Activated naive CD4-positive, alpha-beta T cell (primary cell): ENCODE measurements around the gene TM7SF3.

Experiments used
- DNase-seq, 4 experiments: peaks; one replicate each; lab custom pipeline; 2025; lab: John Stamatoyannopoulos, UW

The TM7SF3 gene

DNA sequence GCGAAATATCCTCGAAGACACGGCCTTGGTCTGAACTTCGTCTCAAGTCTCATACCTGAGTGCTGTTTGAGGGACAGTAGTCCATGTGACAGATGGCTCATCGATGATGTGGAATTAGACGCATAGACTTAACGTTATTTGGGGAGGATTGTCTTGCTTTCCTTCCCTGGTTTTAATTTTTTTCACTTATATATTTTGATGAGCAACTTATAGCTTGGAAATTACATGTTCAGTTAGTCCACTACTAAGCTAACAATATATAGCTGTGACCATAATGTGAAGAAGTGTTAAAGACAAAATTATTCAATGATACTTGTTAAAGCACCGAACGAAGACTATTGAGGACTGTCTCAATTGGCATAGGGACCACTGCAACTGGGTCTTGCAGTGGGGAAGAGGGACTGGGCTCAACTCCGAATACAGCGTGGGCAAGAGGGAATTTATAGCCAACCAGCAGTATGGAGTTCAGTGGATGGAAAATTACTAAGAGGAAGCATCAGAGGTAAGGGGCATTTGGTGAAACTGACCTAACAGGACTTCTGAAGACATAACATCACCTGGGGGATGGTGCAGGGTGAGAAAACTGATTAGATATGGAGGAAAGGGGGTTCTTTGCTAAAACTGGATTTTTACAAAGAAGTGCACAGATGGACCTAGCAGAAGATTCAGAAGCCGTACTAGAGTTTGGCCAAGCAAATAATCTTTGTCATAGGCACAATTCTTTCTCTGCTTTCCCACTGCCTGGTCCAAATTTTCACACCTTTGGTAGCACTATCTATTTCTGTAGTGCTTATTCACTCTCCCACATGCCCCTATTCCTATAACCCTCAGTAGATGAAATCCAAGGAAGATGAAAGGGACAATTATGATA, 910 bp upstream of the TM7SF3 start:
- DNase-seq = no peak

DNA sequence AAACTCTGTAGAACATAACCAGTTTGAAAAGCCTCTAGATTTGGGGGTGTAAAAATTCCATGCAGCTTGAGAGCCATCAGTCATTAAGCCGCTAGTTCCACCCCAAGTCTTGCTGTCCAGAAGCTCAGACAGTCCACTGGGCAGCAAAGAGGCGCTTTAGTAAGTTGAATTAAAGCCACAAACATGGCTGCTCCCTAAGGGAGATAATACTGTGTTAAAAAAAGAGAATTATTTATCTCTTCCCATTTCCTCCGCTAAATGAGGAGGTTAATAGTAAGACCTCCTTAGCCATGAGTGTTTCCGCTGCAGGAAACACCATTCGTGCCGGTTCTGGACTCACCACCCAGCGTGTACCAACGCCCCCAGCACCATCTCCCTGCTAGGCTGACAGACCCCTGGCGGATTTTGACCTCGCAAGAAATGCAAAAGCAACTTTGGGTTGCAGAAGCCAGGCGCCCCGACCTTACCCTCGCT, 536 bp downstream of the TM7SF3 start:
- DNase-seq = no peak

DNA sequence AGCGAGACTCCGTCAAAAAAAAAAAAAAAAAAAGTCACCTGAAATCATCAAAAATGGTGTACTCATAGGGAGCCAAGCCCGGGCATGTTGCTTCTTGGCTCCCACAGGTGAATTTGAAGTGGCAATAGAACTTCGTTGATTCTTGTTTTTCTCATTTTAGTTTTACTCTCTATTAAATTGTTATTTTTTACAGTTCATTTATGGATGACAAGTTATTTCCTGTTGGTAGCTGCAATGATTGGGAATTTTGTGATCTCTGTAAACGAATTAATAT, 1.3 kb downstream of the TM7SF3 start:
- no peak for DNase-seq

DNA sequence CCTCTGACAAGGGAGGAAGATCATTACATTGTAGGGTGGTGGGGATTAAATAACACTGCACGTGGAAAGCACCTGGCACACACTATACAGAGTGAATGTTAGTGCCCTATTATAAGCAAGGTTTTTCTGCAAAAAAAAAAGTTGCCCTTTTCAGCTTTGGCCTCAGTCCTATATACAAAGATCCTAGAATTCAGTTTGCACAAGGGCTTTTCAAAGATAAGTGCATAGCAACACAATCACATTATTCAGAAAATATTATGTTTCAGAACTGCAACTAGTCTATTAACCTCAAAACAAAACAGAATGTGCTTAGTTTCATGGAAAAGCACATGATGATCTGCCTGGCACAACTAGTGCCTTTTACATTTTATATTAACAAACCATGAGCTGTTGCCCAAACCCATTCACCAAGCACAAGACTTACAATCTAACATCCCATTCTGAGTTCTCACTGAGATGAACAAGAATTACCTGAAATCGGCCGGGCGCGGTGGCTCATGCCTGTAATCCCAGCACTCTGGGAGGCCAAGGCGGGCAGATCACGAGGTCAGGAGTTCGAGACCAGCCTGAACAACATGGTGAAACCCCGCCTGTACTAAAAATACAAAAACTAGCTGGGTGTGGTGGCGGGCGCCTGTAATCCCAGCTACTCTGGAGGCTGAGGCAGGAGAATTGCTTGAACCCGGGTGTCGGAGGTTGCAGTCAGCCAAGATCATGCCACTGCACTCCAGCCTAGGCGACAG, 1.8 kb downstream of the TM7SF3 start:
- no peak for DNase-seq

DNA sequence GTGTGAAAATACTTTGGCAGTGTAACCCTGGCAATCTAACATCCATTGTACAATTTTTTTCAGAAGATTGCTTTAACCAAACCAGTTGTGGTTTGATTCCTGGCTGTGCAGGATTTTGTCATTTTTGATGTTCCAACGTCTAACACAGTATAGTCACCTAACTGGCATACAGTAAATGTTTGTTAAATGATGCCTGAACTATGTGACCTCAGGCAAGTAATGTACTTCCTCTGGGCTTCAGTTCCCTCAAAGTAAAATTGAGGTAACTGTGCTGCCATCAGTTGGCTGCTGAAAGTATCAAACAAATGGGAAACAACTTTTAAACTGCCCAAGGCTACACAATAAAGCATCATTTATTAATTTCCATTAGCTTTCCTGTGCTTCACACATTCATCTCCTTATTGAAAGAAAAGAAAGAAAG, 4.3 kb downstream of the TM7SF3 start:
- DNase-seq = no peak

DNA sequence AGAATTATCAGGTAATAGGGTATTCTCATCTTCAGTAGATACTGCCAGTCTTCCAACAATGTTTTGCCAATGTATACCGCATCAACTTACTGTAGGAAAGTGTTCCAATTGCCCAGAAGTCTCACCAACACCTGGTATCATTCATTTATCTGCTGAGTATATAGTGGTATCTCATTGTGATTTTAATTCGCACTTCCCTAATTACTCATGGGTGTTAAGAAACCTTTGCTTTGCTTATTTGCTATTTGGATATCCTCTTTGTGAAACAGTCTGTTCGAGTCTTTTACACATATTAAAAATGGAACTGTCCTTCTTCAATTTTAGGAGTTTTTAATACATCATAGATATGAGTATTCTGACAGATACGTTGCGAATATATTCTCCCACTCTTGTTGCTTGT, 6.1 kb downstream of the TM7SF3 start:
- DNase-seq = no peak

DNA sequence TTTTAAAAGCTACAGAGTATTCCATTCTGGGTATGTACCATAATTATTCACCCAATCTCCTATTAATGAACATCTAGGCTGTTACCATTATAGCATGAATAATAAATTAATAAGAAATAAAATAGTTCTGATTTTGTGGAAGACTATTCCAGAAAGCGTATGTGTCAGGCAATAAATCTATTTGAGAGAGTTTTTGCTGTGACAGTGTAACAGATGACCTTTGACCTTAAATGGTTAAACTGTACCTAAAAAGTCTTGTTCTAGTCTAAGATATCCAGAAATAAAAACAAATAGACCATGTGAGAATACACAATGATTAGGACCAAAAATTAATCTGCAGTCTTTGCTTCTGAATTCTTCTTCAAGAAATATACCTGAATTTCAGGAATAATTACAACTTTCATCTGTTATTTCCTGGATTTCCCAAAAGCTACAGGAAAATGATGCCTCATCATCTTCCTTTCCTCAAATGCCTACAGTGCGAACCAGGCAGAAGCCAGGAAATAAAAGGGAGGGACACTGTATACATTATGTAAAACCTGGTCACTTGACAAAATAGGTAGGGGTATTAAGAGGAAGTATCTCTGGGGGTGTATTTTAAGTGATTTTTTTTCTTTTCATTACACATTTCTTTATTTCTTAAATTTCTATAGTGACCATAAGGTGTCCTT, 7.3 kb downstream of the TM7SF3 start:
- no peak for DNase-seq

DNA sequence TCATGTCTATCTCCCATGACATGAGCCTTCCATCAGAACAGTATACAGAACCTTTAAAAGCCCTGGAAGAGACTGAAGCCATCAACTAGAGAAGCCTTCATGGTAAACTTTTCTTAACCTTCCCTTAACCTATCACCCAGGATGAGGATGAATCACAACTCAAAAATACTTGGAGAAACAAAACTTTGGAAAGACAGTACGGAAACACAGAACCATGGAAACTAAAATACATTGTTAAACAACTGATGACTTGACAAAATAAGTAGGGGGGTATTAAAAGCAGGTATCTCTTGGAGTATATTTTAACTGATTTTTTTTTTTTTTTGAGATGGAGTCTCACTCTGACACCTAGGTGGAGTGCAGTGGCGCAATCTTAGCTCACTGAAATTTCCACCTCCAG, 8.7 kb downstream of the TM7SF3 start:
- DNase-seq = no peak

DNA sequence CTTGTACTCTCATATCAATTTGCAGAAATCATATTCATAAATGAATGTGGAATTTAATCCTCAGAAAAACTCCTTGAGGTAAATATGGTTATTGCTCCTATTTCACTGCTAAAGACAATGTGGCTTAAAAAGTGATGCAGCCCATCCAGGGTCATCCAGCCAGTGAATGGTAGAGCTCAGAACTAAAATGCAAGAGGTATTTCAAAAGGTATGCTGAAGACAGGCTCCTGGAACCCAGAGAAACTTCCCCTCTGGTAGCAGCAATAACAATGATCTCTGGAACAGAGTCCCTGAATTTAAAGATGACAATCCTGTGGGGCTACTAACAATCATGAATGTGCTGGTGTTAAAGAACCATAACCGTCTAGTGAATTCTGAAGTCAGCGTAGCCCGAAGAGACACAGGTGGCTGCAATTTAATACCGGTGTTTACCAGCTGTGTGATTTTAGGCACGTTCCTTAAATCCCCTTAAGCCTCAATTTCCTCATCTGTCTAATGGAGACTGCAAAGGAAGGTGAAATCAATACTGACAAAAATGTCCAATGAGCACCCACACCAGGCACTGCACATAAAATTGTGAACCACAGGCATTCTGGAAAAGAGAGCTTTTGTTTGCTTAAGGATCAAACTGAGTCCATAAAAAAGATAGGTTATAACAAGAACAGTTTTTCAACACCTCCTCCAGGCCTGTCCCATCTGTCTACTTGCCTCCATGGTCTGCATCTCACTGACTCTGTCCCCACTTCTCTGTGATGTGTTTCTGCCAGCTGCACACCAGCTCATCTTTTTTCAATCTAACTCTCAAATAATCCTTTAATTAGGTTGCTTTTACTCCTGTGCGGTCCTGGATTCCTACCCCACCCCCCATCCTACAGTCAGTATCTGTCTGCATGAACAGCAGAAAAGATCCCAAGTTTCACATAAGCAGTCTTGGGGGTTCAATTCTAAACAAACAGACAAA, 10.5 kb downstream of the TM7SF3 start:
- no peak for DNase-seq

DNA sequence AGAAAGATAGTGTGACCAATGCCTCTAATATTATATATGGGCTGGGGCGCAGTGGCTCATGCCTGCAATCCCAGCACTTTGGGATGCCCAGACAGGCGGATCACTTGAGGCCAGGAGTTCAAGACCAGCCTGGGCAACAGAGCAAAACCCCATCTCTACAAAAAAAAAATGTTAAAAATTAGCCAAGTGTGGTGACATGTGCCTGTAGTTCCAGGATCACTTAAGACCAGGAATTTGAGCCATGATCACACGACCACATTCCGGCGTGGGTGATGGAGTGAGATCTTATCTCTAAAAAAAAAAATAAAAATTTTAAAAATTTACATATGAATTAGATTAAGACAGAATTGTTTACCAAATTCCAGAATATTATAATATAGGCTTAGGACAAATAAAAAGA, 12.0 kb downstream of the TM7SF3 start:
- no peak for DNase-seq

DNA sequence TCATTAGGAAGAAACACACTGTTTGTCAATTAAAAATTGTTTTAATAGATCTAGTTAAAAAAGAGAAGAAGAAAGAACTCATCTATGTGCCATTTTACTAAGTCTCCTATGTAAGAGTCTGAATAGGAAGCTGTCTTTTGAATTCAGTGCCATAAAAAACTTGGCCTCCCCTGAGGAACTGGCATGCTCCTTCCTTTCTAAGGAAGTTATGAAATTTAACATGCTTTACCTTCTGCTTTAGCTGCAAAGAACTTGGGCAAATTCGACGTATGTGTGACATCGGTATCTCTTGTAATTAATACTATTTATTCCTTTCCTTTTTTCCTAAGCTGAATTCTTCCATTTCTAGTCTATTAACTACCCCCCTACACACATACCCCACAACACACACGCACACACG, 12.5 kb downstream of the TM7SF3 start:
- DNase-seq = no peak

DNA sequence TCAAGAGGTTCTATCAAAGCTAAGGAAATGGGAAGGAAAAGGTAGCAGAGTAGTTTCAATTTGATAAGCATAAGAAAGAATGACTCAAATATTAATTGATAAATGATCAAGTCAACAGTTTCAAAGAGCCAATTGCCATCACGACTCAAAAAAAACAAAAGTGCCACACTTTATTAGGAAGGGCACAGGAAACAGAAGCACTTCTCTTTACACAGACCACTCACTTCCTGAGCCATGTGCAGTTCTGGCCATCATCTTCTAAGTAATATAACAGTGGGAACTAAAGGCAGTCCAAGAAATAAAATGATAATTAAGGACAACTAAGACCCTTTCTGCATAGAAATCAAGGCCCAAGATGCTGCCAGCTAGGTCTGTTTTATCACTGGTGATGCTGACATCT, 13.2 kb downstream of the TM7SF3 start:
- no peak for DNase-seq

DNA sequence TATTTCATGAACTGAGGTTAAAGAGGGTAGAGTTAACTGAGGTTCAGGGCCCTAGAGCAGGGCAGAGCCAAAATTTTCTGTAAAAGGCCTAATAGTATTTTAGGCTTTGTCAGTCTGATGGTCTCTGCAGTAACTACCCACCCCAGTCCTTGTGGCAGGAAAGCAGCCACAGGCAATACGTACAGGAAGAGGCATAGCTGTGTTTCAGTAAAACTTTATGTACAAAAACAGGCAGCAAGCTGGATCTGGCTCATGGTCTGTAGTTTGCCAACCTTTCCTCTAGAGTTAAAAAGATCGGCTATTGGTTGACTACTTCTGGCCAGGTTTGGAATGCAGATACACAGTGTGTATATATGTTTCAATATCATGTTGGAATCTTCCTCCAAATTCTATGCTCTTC, 17.2 kb downstream of the TM7SF3 start:
- no peak for DNase-seq

DNA sequence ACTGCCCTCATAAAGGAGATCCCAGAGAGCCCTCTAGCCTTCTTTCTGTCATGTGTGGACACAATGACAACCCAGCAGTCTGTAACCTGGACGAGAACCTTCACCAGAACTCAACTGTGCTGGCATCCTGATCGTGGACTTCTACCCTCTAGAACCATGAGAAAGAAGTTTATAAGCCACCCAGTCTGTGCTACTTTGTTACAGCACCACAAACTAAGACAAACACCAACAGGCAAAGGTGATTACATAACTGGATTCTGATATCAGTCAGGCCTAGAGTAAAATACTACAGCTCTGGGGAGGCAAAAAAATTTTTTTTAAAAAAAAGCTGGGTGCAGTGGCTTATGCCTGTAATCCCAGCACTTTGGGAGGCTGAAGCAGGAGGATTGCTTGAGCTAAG, 18.5 kb downstream of the TM7SF3 start:
- no peak for DNase-seq

DNA sequence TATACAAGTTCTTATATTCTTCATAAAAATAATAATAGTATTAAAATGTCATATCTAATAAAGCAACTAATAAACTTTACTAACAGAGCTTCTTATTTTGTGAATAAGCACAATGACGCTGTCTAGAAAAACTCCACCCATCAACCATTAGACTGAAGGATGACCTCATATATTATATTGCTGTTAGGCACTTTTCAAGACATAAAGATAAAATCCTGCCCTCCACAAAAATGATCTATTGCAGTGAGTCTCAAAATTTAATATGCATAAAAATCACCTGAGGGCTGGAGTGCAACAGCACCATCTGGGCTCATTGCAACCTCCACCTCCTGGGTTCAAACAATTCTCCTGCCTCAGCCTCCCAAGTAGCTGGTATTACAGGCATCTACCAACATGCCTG, 20.1 kb downstream of the TM7SF3 start:
- no peak for DNase-seq

DNA sequence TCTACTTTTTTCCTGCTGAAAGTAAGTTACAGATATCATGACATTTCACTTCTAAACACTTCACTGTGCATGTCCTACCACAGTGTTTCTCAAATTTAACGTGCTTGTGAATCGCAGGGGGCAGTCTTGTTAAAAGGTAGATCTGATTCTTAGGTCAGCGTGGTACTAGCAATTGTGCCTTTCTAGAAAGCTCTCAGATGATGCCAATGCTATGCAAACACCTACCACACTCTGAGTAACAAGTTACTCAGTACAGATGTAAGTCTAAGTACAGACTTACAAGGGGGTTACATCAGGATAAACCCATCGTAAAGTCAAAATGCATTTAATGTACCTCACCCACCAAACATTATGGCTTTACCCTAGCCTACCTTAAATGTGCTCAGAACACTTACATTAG, 22.4 kb downstream of the TM7SF3 start:
- DNase-seq = no peak

DNA sequence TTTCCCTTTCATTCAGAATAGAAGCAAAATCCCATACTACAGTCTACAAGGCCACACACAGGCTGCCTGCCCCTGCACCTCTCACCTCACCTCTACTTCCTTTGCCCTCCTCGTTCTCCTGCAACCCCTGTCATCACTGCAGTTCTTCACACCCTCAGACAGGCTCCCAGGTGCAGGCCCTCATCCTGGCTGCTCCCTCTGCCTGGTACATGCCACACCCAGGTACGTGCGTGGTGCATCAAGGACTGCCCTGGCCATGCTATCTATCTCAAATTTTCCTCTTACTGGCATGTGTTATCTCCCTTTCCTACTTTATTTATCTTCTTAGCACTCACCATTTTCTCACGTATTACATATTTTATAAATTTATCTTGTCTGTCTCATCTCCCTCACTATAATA, 24.3 kb downstream of the TM7SF3 start:
- no peak for DNase-seq

DNA sequence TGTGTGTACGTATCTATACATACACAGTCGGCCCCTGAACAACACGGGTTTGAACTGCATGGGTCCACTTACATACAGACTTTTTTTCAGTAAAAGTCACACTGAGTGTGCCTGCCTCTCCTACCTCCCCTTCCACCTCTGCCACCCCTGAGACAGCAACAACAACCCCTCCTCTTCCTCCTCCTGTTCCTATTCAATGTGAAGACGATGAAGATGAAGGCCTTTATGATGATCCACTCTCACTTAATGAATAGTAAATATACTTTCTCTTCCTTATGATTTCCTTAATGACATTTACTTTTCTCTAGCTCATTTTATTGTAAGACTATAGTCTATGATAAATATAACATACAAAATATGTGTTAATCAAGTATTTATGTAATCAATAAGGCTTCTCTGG, 25.5 kb downstream of the TM7SF3 start:
- no peak for DNase-seq

DNA sequence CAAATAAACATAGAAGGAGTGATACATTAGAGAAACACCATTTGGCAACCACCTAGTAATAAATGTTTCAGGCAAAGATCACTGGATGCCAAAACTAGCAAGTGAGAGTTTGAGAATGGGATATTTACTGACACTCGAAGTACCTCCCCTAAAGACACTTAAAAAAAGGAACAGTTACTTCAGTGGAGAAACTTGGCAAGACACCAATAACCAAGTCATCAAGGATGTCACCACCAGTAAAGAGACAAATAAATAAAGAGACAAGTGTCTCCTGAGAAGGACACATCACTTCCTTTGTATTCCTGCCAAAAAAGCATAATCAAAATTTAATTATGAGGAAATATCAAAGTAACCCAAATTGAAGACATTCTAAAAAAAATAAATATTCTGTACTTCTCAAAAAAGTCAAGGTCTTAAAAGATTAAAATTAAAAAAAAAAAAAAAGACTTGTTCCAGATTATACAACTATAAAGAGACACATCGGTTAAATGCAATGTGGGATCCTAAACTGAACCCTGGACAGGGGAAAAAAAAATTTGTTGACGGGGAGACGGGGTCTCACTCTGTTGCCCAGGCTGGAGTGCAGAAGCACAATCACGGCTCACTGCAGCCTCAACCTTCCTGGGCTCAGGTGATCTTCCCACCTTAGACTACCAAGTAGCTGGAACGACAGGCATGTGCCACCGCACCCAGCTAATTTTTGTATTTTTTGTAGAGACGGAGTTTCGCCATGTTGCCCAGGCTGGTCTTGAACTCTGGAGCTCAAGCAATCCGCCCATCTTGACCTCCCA, 26.4 kb downstream of the TM7SF3 start:
- no peak for DNase-seq

DNA sequence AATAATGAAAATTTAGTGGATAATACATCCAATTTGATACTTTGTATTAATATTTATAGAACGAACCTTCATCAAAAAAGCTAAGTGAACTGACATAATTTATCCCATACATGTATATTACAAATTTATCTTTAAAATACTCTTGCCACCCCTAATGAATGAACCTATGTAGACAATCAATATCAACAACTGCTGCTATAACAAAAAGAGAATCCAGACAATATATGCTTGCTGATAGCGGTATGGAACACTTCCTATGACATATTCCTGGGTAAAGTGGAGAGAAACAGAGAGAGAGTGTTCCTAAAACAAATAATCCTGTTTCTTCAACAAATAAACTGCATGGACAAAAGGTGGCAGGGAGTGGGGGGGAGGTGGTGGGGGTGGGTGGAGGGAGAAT, 31.3 kb downstream of the TM7SF3 start:
- DNase-seq = no peak

DNA sequence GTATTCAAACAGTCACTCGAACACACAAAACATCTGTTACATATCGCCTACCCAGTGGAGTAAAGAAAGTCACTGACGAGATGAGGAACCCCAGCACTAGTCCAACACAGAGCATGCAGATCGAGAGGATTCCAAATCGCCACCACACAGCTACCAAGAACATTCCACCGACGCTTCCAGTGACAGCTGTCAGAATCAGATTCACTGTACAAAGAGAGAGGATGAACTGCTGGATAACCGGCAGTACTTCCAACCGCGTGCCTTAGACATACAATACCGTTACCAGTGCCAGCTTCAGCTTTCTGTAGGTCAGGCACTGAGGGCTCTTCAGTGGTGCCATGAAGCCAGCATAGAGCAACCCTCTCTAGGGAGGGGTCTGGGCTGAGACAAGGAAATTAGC, 34.5 kb downstream of the TM7SF3 start:
- DNase-seq = no peak
